OCI-LY7 (cell line): Measurements from ENCODE around the gene C2CD4D.

Source experiments
- CTCF ChIP-seq: fragments of 200-600 bp; sonication (generic); conservative IDR thresholded peaks from 2 replicates; pipeline ENCODE4 v1.5.1; 2014; ENCODE audit warnings: mild to moderate bottlenecking, antibody characterized with exemption, low read length, moderate library complexity, mixed read lengths
- EZH2phosphoT487 ChIP-seq: fragments of 200-600 bp; sonication (generic); IDR thresholded peaks from 2 replicates; pipeline ENCODE4 v1.6.1; 2018; ENCODE audit warnings: low read depth, borderline replicate concordance, mild to moderate bottlenecking, mixed run types, antibody characterized with exemption, low read length, moderate library complexity, mixed read lengths

- TF ChIP-seq CTCF (no peak), EZH2phosphoT487 (no peak)
Observed at GRCh38 chr1:151805066-151805820, 34.4 kb downstream of the C2CD4D start, which contains the start of gene LINGO4.
